ENCODE measurements around the gene MAP2K2.

The MAP2K2 gene

DNA sequence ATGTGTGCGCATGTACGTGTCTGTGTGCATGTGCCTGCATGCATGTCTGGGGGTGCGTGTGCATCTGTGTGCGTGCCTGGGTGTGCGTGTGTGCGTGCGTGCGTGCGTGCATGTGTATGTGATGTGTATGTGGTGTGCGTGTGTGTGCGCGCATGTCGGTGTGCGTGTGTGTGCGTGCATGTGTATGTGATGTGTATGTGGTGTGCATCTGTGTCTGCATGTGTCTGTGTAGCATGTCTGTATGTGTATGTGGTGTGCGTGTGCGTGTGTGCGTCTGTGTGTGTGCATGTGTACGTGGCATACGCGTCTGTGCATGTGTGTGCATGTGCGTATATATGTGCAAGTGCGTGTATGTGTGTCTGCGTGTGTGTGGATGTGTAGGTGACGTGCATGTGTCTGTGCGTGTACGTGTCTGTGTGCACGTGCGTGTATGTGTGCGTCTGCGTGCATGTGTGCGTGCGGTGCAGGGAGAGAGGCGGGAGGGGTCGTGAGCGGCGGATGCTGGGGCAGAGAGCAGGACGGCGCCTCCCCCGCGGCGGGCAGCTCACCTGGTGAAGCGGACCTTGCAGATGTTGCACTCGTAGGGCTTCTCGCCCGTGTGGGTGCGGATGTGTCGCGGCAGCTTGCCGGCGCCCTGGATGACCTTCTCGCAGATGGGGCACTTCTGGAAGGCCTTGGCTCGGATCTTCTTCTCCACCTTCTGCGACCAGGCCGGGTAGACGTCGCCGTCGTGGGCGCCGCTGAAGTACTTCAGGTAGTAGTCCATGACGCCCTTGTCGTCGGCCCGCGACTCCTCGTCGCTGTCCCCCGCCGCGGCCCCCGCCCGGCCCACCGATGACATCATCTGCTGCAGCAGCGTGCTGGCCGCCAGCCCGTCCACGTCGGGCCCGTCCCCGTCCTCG lies 70.2 kb downstream of the MAP2K2 start:
- no peak for DNase-seq (ENCODE audit: extremely low read depth, low read depth)
- TF ChIP-seq, protein P1, sequence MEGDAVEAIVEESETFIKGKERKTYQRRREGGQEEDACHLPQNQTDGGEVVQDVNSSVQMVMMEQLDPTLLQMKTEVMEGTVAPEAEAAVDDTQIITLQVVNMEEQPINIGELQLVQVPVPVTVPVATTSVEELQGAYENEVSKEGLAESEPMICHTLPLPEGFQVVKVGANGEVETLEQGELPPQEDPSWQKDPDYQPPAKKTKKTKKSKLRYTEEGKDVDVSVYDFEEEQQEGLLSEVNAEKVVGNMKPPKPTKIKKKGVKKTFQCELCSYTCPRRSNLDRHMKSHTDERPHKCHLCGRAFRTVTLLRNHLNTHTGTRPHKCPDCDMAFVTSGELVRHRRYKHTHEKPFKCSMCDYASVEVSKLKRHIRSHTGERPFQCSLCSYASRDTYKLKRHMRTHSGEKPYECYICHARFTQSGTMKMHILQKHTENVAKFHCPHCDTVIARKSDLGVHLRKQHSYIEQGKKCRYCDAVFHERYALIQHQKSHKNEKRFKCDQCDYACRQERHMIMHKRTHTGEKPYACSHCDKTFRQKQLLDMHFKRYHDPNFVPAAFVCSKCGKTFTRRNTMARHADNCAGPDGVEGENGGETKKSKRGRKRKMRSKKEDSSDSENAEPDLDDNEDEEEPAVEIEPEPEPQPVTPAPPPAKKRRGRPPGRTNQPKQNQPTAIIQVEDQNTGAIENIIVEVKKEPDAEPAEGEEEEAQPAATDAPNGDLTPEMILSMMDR (IDR thresholded peaks at IDR 0.05; ENCODE audit: low read depth, low read length), result no peak

DNA sequence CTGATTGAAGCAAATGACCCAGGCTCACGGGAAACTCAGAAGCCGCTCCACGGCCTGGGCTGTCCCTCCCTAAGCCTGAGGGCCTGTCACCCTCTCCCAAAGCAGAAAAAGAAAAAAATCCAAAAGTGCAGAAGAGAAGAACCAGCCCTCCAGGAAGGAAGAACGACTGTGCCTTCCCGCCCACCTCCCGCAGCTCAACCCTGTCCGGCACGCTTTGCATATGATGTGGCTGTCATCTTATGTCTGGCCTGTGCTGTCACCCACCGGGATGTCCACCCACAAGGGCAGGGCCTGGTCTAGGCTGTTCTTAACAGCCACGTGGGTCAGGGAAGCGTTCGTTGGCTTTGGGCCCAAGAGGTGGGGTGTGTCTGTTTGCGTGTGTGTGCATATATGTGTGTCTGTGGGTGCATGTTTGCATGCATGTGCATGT lies 70.9 kb downstream of the MAP2K2 start:
- TF ChIP-seq, protein P1 (IDR thresholded peaks at IDR 0.05; ENCODE audit: low read depth, low read length), result no peak
- no peak for DNase-seq (ENCODE audit: extremely low read depth, low read depth)

DNA sequence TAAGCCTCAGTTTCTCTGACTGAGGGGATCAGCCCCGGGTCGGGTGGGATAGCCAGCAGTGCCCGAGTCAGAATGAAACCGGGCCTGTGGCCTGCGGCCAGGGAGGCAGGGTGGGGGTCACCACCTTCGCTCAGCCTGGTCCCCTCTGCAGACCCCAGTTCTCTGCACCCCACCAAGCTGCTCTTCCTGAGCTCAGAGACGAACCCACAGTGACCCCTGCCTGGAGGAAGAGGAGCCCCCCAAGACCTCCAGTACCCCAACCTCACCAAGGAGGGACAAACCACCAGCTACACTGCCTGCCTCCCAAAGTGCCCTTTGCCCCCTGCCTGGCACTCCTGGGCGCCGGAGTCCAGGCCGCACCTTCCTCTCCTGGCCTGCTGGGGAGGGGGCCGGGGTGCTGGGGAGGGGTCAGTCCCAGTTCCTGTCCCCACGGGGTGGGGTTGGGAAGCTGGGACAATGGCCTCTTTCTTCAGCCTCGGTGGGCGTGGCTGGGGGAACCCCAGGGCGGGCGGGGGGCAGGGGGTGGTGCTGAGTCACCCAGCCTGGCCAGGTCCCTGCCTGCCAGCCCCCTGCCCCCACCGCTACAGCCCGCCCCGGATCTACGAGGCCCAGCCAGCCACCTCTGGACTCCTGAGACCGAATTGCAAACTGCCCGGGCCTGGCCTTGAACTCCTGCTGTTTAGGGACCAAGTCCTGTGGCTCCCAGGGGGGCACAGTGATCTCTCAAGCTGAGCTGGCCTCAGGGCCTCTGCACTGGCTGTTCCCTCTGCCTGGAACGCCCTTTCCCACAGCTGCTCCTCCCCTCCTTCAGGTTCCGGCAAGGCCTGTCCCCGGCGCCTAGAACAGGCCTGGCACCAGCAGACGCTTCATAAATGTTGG lies 71.6 kb downstream of the MAP2K2 start:
- TF ChIP-seq, protein P1 (IDR thresholded peaks at IDR 0.05; ENCODE audit: low read depth, low read length), result no peak
- DNase-seq (ENCODE audit: extremely low read depth, low read depth), result no peak

- TF ChIP-seq, protein P1 (IDR thresholded peaks at IDR 0.05; ENCODE audit: low read depth, low read length), result no peak
- DNase-seq (ENCODE audit: extremely low read depth, low read depth), result no peak
These were observed 72.5 kb downstream of the MAP2K2 start for GRCh38 chr19:4051175-4052101.

DNA sequence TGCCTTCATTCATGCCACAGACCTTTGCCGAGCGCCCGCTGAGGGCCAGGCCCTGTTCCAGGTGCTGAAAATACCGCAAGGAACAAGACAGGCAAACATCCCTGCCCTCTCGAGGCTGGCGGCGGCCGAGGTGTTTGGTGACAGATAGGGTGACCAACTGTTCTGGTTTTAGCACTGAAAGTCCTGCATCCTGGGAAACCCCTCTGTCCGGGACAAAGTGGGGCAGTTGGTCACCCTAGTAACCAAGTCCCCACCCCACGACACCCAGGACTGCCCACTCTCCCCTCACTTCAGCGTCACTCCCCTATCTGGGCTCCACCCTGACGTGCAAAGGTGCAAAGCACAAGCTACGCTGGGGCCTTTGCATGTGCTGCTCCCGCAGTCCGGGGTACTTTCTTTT lies 74.5 kb downstream of the MAP2K2 start:
- TF ChIP-seq, protein P1 (IDR thresholded peaks at IDR 0.05; ENCODE audit: low read depth, low read length), result no peak
- DNase-seq (ENCODE audit: extremely low read depth, low read depth), result no peak

DNA sequence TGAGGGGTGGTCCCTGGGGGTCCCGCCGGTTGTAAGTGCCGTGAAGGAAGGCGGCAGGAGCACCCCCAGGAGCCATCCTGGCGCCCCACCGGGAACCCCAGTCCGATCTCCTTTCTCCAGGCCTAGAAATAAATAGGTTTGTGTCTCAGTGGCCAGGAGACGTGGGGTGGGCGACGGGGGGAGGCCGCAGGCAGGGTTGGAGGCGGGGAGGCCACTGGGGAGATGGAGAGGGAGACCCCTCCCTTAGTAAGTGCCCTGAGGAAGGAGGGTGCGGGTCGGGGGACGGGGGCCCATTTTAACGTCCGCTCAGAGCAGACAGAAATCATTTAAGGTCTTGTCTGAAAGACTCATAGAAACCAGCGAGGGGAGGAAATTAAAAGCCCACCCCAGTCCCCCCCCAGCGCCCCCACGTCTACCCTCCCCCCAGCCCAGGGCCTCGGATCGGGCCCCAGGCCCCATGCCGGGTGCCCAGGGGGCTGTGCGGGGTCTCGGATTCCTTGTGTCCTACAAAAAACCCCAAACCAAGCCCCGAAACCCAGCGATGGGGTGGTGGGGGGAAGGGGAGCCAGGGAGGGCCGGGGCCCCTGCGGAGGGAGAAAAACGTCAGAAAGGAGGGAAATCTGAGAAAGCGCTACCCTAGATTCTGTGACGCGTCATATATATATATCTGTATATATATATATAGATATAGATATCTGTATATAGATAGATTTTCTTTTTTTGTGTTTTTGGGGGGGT lies 76.8 kb downstream of the MAP2K2 start:
- no peak for DNase-seq (ENCODE audit: extremely low read depth, low read depth)
- TF ChIP-seq, protein P1 (IDR thresholded peaks at IDR 0.05; ENCODE audit: low read depth, low read length), result no peak
